NOMO-1 (cell line): Measurements from ENCODE around the gene RCE1.

Source experiments
- DNase-seq, 2 experiments: peaks; one replicate each; lab custom pipeline; 2025; ENCODE audit not compliant: unreplicated experiment in 2 of 2; lab: John Stamatoyannopoulos, UW

The RCE1 gene

DNA sequence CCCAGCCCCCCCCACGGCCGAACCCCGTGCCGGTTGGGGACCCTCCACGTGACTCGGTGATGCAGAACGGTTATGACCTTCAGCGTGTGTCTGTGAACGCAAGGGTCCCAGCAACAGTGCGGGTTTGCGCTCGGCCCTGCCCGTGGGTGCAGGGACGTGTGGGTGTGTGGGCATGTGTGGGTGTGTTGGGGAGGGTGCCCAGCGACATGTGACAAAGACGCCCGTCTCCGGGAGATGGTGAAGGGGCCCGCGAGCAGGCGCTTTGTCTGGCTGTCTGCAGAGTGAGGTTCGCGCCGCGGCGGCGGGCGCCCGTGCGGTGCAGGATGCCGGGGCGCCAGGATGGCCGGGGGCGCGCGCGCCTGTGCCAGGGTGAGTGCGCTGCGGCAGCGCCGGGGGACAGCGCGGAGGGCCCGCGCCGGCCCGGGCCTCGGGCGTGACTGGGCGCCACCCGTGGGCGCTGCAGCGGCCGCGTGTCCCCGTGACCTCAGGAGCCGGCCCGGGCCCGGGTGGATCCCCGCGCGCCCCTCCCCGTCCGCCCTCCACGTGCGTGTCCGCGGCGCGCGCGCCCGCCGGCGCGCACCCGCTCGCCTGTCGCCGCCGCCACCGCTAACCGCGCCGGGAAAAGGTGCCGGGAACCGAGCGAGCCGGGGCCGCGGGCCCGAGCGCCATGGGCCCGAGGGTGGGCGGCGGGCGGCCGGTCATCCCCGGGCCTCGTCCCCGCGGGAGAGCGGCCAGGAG, 13.4 kb downstream of the RCE1 start, which contains the start of gene LRFN4:
Gene LRFN4, plus strand, starts transcription at position 569 of the 738 bp plus-strand sequence. CDS start 681 bp downstream, outside the sequence.
- peak; percentile 57 to 88 for DNase-seq

- DNase-seq = no peak
Observed at GRCh38 chr11:66857234-66857926, 14.1 kb downstream of the RCE1 start.

DNA sequence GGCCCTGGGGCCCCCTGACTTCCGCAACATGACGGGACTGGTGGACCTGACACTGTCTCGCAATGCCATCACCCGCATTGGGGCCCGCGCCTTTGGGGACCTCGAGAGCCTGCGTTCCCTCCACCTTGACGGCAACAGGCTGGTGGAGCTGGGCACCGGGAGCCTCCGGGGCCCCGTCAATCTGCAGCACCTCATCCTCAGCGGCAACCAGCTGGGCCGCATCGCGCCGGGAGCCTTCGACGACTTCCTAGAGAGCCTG, 14.6 kb downstream of the RCE1 start:
- DNase-seq = no peak

DNA sequence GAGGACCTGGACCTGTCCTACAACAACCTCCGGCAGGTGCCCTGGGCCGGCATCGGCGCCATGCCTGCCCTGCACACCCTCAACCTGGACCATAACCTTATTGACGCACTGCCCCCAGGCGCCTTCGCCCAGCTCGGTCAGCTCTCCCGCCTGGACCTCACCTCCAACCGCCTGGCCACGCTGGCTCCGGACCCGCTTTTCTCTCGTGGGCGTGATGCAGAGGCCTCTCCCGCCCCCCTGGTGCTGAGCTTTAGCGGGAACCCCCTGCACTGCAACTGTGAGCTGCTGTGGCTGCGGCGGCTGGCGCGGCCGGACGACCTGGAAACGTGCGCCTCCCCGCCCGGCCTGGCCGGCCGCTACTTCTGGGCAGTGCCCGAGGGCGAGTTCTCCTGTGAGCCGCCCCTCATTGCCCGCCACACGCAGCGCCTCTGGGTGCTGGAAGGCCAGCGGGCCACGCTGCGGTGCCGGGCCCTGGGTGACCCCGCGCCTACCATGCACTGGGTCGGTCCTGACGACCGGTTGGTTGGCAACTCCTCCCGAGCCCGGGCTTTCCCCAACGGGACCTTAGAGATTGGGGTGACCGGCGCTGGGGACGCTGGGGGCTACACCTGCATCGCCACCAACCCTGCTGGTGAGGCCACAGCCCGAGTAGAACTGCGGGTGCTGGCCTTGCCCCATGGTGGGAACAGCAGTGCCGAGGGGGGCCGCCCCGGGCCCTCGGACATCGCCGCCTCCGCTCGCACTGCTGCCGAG, 15.1 kb downstream of the RCE1 start:
- DNase-seq = no peak

DNA sequence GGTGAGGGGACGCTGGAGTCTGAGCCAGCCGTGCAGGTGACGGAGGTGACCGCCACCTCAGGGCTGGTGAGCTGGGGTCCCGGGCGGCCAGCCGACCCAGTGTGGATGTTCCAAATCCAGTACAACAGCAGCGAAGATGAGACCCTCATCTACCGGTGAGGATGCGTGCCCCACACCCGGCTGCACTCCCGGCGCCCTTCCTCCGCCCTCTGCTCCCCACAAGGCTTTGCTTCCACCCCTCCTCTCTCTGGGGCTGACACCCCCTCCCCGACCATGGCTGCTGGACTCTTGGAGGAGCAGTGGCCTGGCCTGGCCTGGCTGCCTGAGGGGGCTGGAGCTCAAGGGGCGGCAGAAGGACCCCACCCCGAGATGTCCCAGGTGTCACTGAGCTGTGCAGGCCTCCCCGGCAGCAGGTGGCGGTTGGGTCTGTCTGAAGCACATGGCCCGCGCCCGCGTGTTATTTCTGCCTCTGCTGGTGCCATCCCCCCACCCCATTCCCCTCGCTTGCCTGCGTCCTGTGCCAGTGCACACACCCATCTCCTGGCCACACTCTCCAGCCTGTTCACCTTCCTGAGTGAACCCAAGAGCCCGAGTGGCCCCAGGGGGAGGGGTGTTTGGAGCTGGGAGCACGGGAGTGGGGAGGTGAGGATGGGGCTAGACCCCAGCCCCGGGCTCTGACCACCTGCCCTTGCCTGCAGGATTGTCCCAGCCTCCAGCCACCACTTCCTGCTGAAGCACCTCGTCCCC, 15.9 kb downstream of the RCE1 start:
- no peak for DNase-seq

- no peak for DNase-seq
Observed at GRCh38 chr11:66859686-66860448, 16.6 kb downstream of the RCE1 start.

- DNase-seq = no peak
Observed at GRCh38 chr11:66860449-66860831, 17.2 kb downstream of the RCE1 start.

GRCh38 chr11:66861038-66861773, 18.0 kb downstream of the RCE1 start:
- DNase-seq = no peak

- DNase-seq = no peak
Observed at GRCh38 chr11:66861774-66862558, 18.7 kb downstream of the RCE1 start.

GRCh38 chr11:66862559-66863037, 19.4 kb downstream of the RCE1 start:
- no peak for DNase-seq

GRCh38 chr11:66863428-66864125, 20.3 kb downstream of the RCE1 start:
- DNase-seq = no peak

GRCh38 chr11:66864172-66864901, 21.1 kb downstream of the RCE1 start:
- DNase-seq = no peak

- no peak for DNase-seq
Observed at GRCh38 chr11:66864924-66865697, 21.9 kb downstream of the RCE1 start.

GRCh38 chr11:66866007-66866406, 22.8 kb downstream of the RCE1 start:
- no peak for DNase-seq

GRCh38 chr11:66866511-66866986, 23.3 kb downstream of the RCE1 start:
- DNase-seq = no peak

DNA sequence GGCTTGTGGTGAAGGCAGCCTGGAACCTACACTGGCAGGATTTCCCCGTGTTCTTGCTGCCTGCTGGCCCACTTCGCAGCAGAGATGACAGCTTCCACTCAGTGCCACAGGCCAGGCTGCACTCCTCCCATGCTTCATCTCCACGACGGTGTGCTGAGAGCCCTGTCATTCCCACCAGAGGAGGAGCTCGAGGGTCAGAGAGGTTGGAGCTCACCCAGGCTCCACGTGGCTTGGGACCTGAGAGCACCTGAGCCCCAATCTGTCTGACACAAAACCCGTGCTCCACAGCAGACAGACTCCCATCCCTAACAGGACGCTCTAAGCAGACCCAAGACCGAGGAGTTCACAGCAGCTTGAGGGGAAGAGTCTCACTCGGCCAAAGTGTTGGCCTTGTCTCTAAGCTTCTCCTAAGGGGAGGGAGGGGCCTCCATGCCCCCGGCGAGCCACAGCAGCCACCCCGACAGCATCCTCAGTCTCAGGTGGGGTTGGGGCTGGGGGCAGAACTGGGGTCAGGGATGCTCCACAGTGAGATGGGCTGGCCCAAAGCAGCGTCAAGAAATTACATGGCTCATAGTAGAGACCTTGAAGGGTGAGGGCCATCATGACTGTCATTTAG, 24.3 kb downstream of the RCE1 start:
- DNase-seq = no peak
